Measurements from ENCODE around the gene BEST1. TPM values are rescaled to one million over a fixed set of nuclear protein-coding genes. Genes with fewer than 3 reads are reported as not detected.

BEST1 gene
- total RNA-seq: 0.96 and 9.9 TPM in 2 replicates

DNA sequence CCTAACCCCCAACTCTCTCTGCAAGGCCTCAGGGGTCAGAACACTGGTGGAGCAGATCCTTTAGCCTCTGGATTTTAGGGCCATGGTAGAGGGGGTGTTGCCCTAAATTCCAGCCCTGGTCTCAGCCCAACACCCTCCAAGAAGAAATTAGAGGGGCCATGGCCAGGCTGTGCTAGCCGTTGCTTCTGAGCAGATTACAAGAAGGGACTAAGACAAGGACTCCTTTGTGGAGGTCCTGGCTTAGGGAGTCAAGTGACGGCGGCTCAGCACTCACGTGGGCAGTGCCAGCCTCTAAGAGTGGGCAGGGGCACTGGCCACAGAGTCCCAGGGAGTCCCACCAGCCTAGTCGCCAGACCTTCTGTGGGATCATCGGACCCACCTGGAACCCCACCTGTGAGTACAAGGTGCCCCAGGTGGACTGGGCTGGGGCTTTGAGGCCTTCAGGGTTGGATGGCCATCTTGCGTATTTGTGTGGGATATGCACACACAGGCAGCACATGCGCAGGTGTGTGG is at the start of gene BEST1:
TSS of gene BEST1 (plus strand) at position 317 of the 513 bp plus-strand sequence. CDS start 1,456 bp downstream, outside the sequence.

DNA sequence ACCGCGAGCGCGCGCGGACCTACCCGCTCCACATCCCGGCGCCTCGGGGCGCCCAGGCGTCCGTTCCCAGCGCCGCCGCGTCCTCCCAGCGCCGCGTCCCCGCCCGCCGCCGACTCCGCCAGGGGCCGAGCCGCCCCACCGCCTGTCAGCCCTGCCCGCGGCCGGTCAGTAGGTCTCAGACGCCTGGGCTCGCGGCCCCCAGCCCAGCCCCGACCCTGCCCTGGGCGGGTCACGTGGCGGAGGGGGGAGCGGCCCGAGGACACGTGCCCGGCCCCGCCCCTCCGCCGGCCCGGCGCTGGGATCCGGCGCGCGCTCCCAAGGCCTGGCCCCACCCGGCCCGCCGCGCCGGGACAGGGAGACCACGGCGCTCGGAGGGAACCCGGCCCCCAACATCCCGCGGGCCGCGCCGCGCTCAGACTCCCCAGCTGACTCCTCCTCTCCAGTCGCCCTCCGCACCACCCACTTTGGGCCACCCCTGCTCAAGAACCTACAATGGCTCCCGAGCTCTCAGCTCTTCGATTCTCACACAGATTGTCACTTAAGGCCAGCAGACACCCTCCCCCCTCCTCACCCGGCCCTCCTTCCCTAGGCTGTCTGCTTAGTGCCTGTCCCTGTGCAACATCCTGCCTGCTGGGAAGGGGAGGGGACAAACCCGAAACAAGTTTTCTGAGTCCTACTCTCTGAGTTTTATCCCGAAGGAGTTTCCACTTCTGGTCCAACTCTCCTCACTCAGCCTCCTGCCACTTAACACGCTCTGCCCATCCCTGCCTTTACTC is 32.6 kb upstream of the BEST1 start, which contains the start of gene RAB3IL1:
TSS of gene RAB3IL1 (minus strand) at position 233 of the 776 bp plus-strand sequence. CDS start at position 34, 199 bp downstream.

DNA sequence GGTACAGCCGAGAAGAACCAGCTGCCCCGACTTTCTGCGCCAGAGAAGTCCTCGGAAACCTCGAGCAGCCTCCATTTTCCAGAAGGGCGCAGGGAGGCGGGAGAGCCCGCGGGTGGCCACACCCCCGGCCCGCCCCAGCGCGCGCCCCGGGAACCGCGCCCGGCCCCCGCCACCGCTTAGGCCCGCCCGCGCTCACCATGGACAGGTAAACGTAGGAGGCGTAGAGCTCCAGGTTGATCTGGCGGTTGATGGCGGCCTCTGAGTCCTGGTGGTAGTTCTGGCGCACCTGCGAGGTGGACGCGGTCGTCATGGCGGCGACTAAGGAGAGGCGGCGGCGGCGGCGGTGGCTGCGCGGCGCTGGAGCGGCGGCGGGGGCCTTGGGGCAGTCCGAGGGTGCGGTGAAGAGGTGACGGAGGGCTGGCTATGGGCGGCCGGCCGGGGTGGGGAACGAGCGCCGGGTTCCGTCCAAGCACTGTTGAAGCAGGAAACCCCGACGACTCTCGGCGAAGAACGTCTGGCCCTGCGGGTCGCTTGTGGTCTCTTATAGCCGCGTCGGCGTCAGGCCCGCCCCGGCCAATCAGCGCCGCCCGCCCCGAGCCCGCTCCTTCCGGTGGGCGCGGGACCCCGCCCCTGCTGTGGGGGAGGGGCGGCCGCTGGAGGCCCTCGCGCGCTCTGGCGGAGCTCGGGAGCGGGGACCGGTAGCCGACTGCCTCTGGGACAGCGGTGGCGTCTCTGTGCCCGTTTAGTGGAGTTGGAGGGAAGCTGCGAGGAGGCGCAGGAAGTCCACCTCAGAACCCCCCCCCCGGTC is 17.2 kb downstream of the BEST1 start, which contains the start of gene FTH1:
TSS of gene FTH1 (minus strand) at position 519 of the 808 bp plus-strand sequence. CDS start at position 310, 209 bp downstream.

Other genes with a start within 250 kb of the BEST1 start
- gene MYRF, start 197.7 kb upstream of the BEST1 start, total RNA-seq: 1.3 and 2.0 TPM in 2 replicates
- 54.6 and 67.9 TPM in 2 replicates for gene TMEM258, start 157.8 kb upstream of the BEST1 start, total RNA-seq
- 11.0 and 79.0 TPM in 2 replicates for gene FEN1, start 157.4 kb upstream of the BEST1 start, total RNA-seq
- 35.1 and 48.2 TPM in 2 replicates for gene FADS1, start 133.3 kb upstream of the BEST1 start, total RNA-seq
- 57.5 and 125 TPM in 2 replicates for gene FADS2, start 122.1 kb upstream of the BEST1 start, total RNA-seq
- 92.8 and 113 TPM in 2 replicates for gene FADS3, start 58.8 kb upstream of the BEST1 start, total RNA-seq
- 1.9 and 6.5 TPM in 2 replicates for gene RAB3IL1, start 32.8 kb upstream of the BEST1 start, total RNA-seq
- 505 and 1,736 TPM in 2 replicates for gene FTH1, start 17.3 kb downstream of the BEST1 start, total RNA-seq
- 12.4 and 38.0 TPM in 2 replicates for gene INCENP, start 173.7 kb downstream of the BEST1 start, total RNA-seq
- gene SCGB1D1, start 239.9 kb downstream of the BEST1 start, total RNA-seq: not detected in 2 replicates

Data from regular cardiac myocyte (primary cell).